Loucy (cell line): ENCODE results near the gene TRIM41.

Experiments used
- CTCF ChIP-seq: fragments of 200-600 bp; sonication (generic); conservative IDR thresholded peaks from 2 replicates; pipeline ENCODE4 v1.5.1; 2014; ENCODE audit warnings: mild to moderate bottlenecking, antibody characterized with exemption, low read length
- EZH2phosphoT487 ChIP-seq: fragments of 200-600 bp; IDR thresholded peaks from 2 replicates; pipeline ENCODE4 v1.6.1; 2018; ENCODE audit warnings: antibody characterized with exemption, mild to moderate bottlenecking, moderate library complexity, borderline replicate concordance

GRCh38 chr5:181186022-181186421, 37.1 kb upstream of the TRIM41 start:
- TF ChIP-seq EZH2phosphoT487 (no peak), CTCF (no peak)
